ENCODE measurements around the gene CDCA5. TPM values are rescaled to one million over a fixed set of nuclear protein-coding genes. Genes with fewer than 3 reads are reported as not detected.

Gene CDCA5
- total and polyA plus RNA-seq, 2 donors from 2014 or later: 0.43 to 1.4 TPM

DNA sequence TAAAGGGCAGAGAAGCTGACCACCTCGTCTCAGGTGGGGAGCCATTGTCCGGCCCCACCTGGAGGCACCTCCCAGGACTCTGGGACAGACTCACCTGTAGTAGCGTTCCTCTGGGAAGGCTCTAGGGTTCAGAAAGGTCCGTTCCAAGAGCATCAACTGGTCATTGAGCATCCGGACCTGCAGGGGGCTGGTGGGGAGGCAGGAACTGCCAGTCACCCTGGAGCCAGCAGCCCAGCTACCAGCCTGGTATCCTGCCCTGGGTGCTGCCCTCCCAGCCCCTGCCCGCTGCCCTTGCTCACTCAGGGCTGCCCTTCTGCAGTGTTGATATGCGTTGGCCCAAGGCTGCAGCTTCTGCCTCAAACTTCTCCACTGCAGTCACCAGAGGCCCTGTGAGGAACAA lies 38.1 kb downstream of the CDCA5 start:
- Histone ChIP-seq H3K27ac (ENCODE audit: low read depth in 2 of 2, low read length in 2 of 2) (no peak overlapping the region), H3K9ac (ENCODE audit: low read length in 3 of 3) (no peak overlapping the region), H3K36me3 (ENCODE audit: control insufficient read depth in 2 of 3, insufficient read depth in 3 of 3, low read length in 3 of 3) (no peaks in the 10 kb centered on the region), H3K27me3 (ENCODE audit: control insufficient read depth, insufficient read depth, low read length) (no peaks in the 10 kb centered on the region), H3K9me3 (ENCODE audit: control insufficient read depth in 2 of 3, insufficient read depth in 1 of 3, low read length in 3 of 3) (no peaks in the 10 kb centered on the region), H3K4me3 (ENCODE audit: low read length in 3 of 3) (no peak overlapping the region), H3K4me1 (ENCODE audit: control insufficient read depth in 2 of 3, insufficient read depth in 2 of 3, low read depth in 1 of 3, low read length in 3 of 3) (peaks cover 0 to 7% (median 0%) of the 10 kb centered on the region in 3 donors)
- no peak for DNase-seq
- intact Hi-C loops (cut with DNase I): no loop called here
- no peak for FAIRE-seq
- TF ChIP-seq, protein P1, sequence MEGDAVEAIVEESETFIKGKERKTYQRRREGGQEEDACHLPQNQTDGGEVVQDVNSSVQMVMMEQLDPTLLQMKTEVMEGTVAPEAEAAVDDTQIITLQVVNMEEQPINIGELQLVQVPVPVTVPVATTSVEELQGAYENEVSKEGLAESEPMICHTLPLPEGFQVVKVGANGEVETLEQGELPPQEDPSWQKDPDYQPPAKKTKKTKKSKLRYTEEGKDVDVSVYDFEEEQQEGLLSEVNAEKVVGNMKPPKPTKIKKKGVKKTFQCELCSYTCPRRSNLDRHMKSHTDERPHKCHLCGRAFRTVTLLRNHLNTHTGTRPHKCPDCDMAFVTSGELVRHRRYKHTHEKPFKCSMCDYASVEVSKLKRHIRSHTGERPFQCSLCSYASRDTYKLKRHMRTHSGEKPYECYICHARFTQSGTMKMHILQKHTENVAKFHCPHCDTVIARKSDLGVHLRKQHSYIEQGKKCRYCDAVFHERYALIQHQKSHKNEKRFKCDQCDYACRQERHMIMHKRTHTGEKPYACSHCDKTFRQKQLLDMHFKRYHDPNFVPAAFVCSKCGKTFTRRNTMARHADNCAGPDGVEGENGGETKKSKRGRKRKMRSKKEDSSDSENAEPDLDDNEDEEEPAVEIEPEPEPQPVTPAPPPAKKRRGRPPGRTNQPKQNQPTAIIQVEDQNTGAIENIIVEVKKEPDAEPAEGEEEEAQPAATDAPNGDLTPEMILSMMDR (IDR thresholded peaks at IDR 0.05; ENCODE audit: borderline replicate concordance, extremely low read depth, insufficient read depth): no peak

DNA sequence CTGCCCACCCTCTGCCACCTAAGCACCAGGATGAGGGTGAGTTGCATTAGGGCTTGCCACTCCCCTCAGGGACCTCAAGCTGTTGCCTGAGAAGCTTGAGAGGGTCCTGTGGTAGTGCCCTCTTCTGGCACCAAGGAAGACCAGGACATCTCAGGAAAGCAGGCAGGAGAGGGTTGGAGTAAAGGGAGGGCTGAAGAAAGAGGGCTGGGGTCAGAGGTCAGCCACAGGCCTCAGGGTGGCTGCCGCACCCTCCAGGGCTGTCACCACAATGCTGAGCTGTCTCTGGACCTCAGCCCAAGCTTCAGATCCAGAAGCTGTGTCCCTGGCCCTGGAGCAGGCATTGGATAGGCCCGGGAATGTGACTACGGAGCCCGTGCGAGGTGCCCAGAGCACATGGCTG lies 38.8 kb downstream of the CDCA5 start:
- DNase-seq: no peak
- H3K36me3 ChIP-seq (ENCODE audit: control insufficient read depth in 2 of 3, insufficient read depth in 3 of 3, low read length in 3 of 3): no peaks in the 10 kb centered on the region
- H3K27me3 ChIP-seq (ENCODE audit: control insufficient read depth, insufficient read depth, low read length): no peaks in the 10 kb centered on the region
- H3K4me1 ChIP-seq (ENCODE audit: control insufficient read depth in 2 of 3, insufficient read depth in 2 of 3, low read depth in 1 of 3, low read length in 3 of 3): peaks cover 0 to 7% (median 0%) of the 10 kb centered on the region in 3 donors
- no peak overlapping the region for H3K4me3 ChIP-seq (ENCODE audit: low read length in 3 of 3)
- no peak overlapping the region for H3K9ac ChIP-seq (ENCODE audit: low read length in 3 of 3)
- no peaks in the 10 kb centered on the region for H3K9me3 ChIP-seq (ENCODE audit: control insufficient read depth in 2 of 3, insufficient read depth in 1 of 3, low read length in 3 of 3)
- no peak for FAIRE-seq
- intact Hi-C loops (cut with DNase I): no loop called here
- no peak overlapping the region for H3K27ac ChIP-seq (ENCODE audit: low read depth in 2 of 2, low read length in 2 of 2)
- TF ChIP-seq, protein P1 (IDR thresholded peaks at IDR 0.05; ENCODE audit: borderline replicate concordance, extremely low read depth, insufficient read depth): no peak

DNA sequence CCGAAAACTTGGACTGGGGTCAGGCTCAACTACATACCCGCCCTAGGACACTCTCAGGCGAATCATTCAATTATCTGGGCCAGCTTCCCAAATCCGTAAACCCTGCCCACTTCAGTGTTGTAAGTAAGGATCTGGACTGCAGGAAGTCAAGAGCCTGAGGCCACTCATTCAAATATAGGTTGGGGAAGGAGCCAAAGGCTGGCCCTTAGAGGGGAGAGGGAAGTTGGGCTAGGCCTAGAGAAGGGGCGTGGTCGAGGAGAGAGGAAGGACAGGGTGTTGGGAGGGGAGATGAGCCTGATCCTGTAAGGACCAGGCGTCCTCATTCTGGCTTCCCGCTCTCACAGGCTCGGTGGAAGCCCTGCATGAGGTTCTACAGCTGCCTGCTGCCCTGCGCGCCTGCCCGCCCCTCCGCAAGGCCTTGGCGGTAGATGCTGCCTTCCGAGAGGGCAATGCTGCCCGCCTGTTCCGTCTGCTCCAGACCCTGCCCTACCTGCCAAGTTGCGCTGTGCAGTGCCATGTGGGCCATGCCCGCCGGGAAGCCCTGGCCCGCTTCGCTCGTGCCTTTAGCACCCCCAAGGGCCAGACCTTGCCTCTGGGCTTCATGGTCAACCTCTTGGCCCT lies 39.8 kb downstream of the CDCA5 start:
- Histone ChIP-seq H3K4me1 (ENCODE audit: control insufficient read depth in 2 of 3, insufficient read depth in 2 of 3, low read depth in 1 of 3, low read length in 3 of 3) (peaks cover 0 to 7% (median 0%) of the 10 kb centered on the region in 3 donors), H3K4me3 (ENCODE audit: low read length in 3 of 3) (no peak overlapping the region), H3K36me3 (ENCODE audit: control insufficient read depth in 2 of 3, insufficient read depth in 3 of 3, low read length in 3 of 3) (no peaks in the 10 kb centered on the region), H3K9ac (ENCODE audit: low read length in 3 of 3) (no peak overlapping the region), H3K9me3 (ENCODE audit: control insufficient read depth in 2 of 3, insufficient read depth in 1 of 3, low read length in 3 of 3) (no peaks in the 10 kb centered on the region), H3K27me3 (ENCODE audit: control insufficient read depth, insufficient read depth, low read length) (no peaks in the 10 kb centered on the region), H3K27ac (ENCODE audit: low read depth in 2 of 2, low read length in 2 of 2) (no peak overlapping the region)
- intact Hi-C loops (cut with DNase I): no loop called here
- no peak for FAIRE-seq
- no peak for DNase-seq
- TF ChIP-seq, protein P1 (IDR thresholded peaks at IDR 0.05; ENCODE audit: borderline replicate concordance, extremely low read depth, insufficient read depth): no peak

DNA sequence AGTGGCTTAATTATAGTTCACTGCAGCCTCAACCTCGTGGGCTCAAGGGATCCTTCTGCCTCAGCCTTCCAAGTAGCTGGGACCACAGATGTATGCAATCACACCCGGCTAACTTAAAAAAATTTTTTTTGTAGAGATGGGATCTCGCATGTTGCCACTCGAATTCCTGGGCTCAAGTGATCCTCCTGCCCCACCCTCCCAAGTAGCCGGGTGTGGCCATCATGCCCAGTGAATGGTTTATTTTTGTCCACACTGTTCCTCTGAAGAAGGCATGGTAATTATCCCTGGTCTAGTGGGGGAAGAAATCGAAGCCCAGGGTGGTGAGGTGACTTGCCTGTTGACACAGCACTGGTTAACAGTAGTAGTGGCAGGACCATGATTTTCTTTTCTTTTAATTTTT lies 40.9 kb downstream of the CDCA5 start:
- DNase-seq (no peak), FAIRE-seq (no peak)
- no peak overlapping the region for H3K27ac ChIP-seq (ENCODE audit: low read depth in 2 of 2, low read length in 2 of 2)
- H3K4me3 ChIP-seq (ENCODE audit: low read length in 3 of 3): no peak overlapping the region
- no peaks in the 10 kb centered on the region for H3K27me3 ChIP-seq (ENCODE audit: control insufficient read depth, insufficient read depth, low read length)
- intact Hi-C loops (cut with DNase I): no loop called here
- H3K9me3 ChIP-seq (ENCODE audit: control insufficient read depth in 2 of 3, insufficient read depth in 1 of 3, low read length in 3 of 3): no peaks in the 10 kb centered on the region
- TF ChIP-seq, protein P1 (IDR thresholded peaks at IDR 0.05; ENCODE audit: borderline replicate concordance, extremely low read depth, insufficient read depth): no peak
- H3K4me1 ChIP-seq (ENCODE audit: control insufficient read depth in 2 of 3, insufficient read depth in 2 of 3, low read depth in 1 of 3, low read length in 3 of 3): peaks cover 0 to 7% (median 0%) of the 10 kb centered on the region in 3 donors
- H3K36me3 ChIP-seq (ENCODE audit: control insufficient read depth in 2 of 3, insufficient read depth in 3 of 3, low read length in 3 of 3): peaks cover 0 to 5% (median 0%) of the 10 kb centered on the region in 3 donors
- no peak overlapping the region for H3K9ac ChIP-seq (ENCODE audit: low read length in 3 of 3)
